GM19099 (cell line): ENCODE measurements around the gene LDLRAD3.

Experiments
- POLR2A ChIP-seq: IDR thresholded peaks from 3 replicates; pipeline ENCODE4 v1.6.1; 2011; ENCODE audit warnings: low read depth; ENCODE audit not compliant: insufficient read length; ENCODE audit errors: extremely low read depth

The LDLRAD3 gene

GRCh38 chr11:35938231-35938630 lies 5.6 kb upstream of the LDLRAD3 start:
- TF ChIP-seq POLR2A: no peak

DNA sequence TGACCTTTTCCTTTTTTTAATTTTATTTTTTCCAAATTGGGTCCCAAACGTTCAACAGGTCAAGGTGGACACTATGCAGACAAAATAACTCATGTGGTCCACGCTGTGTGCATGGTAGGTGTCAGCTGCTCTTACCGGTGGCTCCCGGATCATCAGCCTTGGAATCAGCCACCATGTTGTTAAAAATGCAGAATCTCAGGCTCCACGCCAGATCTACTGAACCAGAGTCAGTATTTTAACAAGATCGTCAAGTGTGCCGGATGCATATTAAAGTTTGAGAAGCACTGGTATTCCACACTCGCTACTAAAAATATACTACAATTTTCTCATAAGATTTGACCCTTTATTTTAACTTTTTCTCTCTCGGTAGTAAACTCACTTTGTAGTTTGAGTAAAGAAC lies 553 bp upstream of the LDLRAD3 start:
- no peak for TF ChIP-seq POLR2A

DNA sequence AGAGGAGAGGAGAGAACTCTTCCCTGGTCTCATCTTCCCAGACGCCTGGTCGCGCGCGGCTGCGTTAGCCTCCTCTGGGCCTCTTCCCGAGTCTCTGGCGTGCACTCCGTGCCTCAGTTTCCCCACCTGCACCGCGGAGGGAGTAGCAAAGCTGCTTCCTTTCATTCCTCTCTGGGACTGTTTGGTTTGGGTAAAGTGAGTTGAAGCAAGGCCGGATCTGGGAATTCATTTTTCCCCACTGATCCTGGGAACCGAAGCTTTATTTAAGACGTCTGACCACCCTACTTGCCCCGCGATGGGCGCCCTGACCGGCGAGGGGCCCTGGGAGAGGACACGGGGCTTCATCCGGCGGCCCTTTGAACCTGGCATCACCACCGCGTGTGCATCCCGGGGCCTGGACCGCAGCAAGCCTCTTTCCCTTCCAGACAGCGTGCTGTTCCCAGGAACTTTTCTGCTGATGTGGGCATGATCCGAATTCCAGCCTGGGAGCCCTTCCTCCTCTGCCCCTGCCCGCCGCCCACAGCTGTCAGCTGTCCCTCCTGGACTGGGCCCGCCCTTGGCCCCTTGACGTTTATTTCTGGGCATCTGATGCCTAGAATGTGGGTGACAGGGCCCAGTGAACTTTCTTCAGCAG lies 758 bp downstream of the LDLRAD3 start:
- no peak for TF ChIP-seq POLR2A

GRCh38 chr11:35945137-35945518 lies 1.3 kb downstream of the LDLRAD3 start:
- TF ChIP-seq POLR2A: no peak

- no peak for TF ChIP-seq POLR2A
These were observed 2.9 kb downstream of the LDLRAD3 start for GRCh38 chr11:35946766-35947165.

DNA sequence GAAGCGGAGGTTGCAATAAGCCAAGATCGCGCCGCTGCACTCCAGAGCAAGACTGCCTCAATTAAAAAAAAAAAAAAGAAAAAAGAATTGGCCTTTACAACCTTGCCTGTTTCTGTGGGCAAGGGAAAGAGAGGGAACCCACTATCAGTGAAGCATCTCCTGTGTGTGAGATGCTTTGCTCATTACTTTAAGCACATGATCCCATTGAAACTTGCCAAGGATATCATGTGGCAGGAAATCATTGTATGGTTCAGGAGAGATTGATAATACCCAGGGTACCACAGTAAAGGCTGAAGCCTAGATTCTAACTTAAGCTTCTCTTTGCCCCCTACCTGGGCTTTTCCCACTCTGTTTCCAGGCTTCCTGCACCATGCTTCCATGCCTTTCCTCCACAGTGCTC lies 3.6 kb downstream of the LDLRAD3 start:
- TF ChIP-seq POLR2A: no peak

DNA sequence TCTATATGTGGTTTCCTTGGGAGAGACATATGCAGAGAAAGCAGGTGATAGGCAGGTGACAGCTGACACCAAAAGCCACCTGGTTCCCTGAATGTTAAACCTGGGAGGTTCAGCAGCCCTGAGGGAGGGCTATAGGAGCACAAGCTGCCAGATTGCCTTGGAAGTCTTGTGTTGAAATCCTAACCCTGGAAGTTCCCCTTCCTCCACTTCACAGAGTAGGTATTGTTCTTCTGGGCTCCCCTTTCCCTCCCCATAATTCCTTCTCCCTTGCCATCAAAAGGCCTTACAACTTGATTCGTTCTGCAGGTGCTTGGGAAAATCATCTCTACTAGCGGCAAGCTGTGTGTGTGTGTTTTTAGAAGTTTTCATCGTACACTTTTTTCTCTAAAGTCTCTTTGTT lies 5.4 kb downstream of the LDLRAD3 start:
- TF ChIP-seq POLR2A: no peak

DNA sequence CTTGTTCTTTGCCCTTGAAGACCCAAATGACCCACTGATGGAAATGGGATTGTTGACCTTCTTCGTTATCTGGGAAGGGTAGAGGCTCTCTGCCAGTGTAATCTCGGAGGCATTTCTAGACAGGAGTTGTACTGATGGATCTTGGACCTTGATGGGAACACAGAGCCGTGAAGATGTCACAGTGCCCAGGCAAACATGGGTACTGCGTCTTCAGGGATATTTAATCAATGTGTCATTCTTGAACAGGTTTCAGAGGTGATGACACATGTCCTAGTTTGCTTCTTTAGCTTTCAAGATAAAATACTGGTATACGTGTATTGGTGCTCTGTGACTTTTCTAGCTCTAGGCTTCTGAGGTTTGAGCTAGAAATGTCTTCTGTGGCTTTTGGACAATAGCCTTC lies 6.2 kb downstream of the LDLRAD3 start:
- TF ChIP-seq POLR2A: no peak

DNA sequence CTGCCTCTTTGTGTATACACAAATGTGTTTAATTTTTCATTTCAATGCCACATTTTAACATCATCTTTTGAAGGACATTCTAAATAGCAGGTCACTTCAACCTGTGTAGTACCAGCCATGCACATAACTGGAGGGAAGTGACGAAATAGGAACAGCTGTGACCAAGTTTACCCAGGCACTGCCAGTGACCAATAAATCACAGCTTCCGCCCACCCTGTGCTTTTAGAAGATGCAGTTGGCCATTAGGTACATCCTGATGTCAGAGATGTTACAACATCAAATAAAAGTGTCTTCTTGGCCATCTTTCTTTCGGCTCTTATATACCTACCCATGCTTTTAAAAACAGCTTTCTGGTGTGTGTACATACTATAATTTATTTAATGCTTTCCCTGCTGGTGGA lies 7.8 kb downstream of the LDLRAD3 start:
- no peak for TF ChIP-seq POLR2A

DNA sequence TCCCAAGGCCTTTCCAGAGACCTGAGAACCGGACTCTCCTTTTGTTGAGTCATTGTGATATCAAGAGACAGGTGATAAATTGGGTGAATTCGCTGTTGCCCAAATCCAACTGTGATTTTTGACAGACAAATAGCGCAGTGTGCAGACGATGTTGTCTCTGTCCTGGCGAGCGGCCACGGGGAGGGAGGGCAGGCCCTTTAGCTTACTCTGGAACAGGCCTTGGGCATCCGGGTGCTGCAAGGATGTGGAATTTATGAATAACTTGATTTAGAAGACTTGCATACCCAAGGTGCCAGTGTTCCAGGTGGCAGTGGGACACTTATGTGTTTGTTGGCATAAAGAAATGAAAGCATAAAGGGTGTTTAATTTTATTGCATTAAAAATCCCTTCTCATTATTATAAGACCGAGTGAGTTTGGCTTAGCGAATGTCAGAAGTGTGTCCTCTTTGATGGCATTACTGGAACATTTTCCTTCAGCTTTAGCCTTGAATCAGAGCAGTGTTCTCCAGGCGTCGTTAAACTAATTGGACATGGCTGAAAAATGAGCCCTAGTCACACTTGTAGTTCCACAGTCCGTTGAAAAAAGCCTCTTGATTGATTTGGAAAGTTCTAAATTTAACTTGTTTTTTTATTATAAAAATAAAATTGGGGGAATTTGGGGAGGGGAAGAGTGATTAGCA lies 9.4 kb downstream of the LDLRAD3 start:
- TF ChIP-seq POLR2A: no peak

DNA sequence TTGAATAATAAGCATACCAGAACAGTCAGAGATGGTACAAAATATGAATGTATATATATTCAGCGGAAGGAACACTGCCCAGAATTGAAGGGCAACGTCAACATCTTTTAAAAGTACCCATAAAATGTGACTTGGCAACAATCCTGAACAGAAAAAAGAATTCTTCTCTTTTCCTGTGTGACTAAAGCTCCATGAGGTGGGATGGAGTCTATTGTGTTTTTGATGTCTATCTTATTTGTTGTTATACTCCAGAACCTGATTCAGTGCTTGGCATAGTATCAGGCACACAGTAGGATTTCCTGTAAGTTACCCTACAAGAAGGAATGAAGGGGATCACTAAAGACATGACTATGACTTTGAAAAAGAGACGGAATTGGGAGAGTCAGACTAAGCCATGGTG lies 10.3 kb downstream of the LDLRAD3 start:
- no peak for TF ChIP-seq POLR2A

GRCh38 chr11:35955636-35956035 lies 11.8 kb downstream of the LDLRAD3 start:
- no peak for TF ChIP-seq POLR2A

DNA sequence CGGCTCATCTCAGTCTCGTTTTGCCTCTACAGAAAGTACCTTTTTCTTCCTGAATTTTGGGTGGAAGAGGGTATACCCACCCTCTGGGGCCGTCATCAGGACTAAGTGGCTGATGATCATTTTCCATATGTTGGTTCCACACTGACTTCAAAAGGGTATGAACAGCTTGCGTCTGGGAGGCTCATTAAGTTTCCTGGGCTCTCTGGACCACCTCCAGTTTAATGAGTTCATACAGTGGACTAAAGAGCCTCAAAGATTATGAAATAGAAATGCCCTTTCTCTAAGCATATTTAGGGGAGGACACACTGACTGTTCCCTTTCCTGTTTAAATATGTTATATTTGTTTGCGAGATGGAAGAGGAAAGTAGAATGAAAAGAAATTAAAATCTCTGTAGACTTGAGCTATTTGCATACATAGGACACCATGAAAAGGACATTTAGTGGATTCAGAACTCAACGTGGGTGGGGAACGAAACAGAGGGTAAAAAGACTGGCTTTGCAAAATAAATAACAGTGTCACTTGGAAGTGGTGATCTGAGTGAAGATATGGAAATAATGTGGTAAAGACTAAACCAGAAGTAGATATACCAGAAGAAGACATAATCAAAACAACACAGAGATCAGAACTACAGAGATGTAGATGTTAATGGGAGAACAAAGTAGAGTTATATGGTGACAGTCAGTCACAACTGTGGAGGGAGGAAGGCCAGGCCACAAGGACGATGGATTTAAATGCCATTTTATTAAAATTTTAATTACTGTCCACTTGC lies 18.7 kb downstream of the LDLRAD3 start:
- no peak for TF ChIP-seq POLR2A

GRCh38 chr11:35963911-35964310 lies 20.0 kb downstream of the LDLRAD3 start:
- no peak for TF ChIP-seq POLR2A

DNA sequence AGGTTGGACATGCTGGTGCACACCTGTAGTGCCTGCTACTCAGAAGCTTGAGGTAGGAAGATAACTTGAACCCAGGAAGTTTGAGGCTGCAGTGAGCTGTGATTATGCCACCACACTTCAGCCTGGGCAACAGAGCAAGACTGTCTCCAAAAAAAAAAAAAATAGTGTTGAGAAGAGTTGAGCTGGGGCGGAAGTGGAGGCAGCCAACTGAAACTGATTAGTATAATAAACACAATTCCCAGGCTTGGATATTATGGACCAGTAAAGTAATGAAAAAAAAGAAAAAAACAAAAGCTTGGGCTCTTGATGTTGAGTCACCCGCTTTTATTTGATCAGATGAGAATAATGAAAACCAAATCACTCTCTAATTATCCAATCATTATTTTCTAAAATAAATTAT lies 21.0 kb downstream of the LDLRAD3 start:
- TF ChIP-seq POLR2A: no peak

- TF ChIP-seq POLR2A: no peak
These were observed 23.2 kb downstream of the LDLRAD3 start for GRCh38 chr11:35967042-35967441.
